Transverse colon (tissue), 3 donors: ENCODE measurements around the gene GDF7.

Source experiments
- EP300 ChIP-seq: sonication (generic); formaldehyde crosslinking; IDR thresholded peaks from one replicate; pipeline ENCODE4 v1.6.1; 2017; ENCODE audit warnings: antibody characterized with exemption, low read depth
- TF ChIP-seq, protein P1 (sequence below), 5 experiments: fragments of 200-600 bp in 3 of 5; fragments of 450-650 bp in 2 of 5; sonication (generic) in 3 of 5; IDR thresholded peaks; 1 replicate in 2 of 5; 2 replicates in 3 of 5; pipeline ENCODE4 v1.5.1; 2016 to 2017; ENCODE audit warnings: antibody characterized with exemption in 5 of 5, inconsistent platforms in 3 of 5, mild to moderate bottlenecking in 2 of 5, moderate library complexity in 1 of 5

- TF ChIP-seq EP300, result no peak
- TF ChIP-seq, protein P1, sequence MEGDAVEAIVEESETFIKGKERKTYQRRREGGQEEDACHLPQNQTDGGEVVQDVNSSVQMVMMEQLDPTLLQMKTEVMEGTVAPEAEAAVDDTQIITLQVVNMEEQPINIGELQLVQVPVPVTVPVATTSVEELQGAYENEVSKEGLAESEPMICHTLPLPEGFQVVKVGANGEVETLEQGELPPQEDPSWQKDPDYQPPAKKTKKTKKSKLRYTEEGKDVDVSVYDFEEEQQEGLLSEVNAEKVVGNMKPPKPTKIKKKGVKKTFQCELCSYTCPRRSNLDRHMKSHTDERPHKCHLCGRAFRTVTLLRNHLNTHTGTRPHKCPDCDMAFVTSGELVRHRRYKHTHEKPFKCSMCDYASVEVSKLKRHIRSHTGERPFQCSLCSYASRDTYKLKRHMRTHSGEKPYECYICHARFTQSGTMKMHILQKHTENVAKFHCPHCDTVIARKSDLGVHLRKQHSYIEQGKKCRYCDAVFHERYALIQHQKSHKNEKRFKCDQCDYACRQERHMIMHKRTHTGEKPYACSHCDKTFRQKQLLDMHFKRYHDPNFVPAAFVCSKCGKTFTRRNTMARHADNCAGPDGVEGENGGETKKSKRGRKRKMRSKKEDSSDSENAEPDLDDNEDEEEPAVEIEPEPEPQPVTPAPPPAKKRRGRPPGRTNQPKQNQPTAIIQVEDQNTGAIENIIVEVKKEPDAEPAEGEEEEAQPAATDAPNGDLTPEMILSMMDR (IDR thresholded peaks at IDR 0.05), result no peak
Measured at GRCh38 chr2:20627712-20628380, 39.1 kb upstream of the GDF7 start.
